Neutrophil (primary cell): ENCODE measurements around the gene IMMT.

Experiments
- H3K27ac ChIP-seq: fragments of 200-600 bp; sonication (generic); 2 replicates; pipeline ENCODE4 v1.5.1; 2016; ENCODE audit warnings: mild to moderate bottlenecking, moderate library complexity
- H3K27me3 ChIP-seq: fragments of 200-600 bp; sonication (generic); 2 replicates; pipeline ENCODE4 v1.6.0; 2016; ENCODE audit warnings: mild to moderate bottlenecking
- H3K36me3 ChIP-seq: fragments of 200-600 bp; sonication (generic); 2 replicates; pipeline ENCODE4 v1.5.1; 2017
- H3K4me1 ChIP-seq, 2 experiments: fragments of 200-600 bp in 1 of 2; sonication (generic) in 1 of 2; 1 replicate in 1 of 2; 2 replicates in 1 of 2; pipeline versions ENCODE4 v1.5.1 to v1.6.1; 2013 to 2016; ENCODE audit warnings: low read depth in 1 of 2, low read length in 1 of 2, mild to moderate bottlenecking in 1 of 2, moderate library complexity in 1 of 2; ENCODE audit not compliant: control insufficient read depth in 1 of 2, insufficient read depth in 1 of 2
- H3K4me3 ChIP-seq, 2 experiments: fragments of 200-600 bp in 1 of 2; sonication (generic) in 1 of 2; 1 replicate in 1 of 2; 2 replicates in 1 of 2; pipeline ENCODE4 v1.5.1; 2013 to 2016; ENCODE audit warnings: low read depth in 1 of 2, low read length in 1 of 2, mild to moderate bottlenecking in 1 of 2, moderate library complexity in 1 of 2
- H3K9me3 ChIP-seq: fragments of 200-600 bp; sonication (generic); 2 replicates; pipeline ENCODE4 v1.5.1; 2016
- CTCF ChIP-seq: fragments of 200-600 bp; sonication (generic); IDR thresholded peaks from 2 replicates; pipeline ENCODE4 v1.5.1; 2016; ENCODE audit warnings: antibody characterized with exemption

Gene IMMT

DNA sequence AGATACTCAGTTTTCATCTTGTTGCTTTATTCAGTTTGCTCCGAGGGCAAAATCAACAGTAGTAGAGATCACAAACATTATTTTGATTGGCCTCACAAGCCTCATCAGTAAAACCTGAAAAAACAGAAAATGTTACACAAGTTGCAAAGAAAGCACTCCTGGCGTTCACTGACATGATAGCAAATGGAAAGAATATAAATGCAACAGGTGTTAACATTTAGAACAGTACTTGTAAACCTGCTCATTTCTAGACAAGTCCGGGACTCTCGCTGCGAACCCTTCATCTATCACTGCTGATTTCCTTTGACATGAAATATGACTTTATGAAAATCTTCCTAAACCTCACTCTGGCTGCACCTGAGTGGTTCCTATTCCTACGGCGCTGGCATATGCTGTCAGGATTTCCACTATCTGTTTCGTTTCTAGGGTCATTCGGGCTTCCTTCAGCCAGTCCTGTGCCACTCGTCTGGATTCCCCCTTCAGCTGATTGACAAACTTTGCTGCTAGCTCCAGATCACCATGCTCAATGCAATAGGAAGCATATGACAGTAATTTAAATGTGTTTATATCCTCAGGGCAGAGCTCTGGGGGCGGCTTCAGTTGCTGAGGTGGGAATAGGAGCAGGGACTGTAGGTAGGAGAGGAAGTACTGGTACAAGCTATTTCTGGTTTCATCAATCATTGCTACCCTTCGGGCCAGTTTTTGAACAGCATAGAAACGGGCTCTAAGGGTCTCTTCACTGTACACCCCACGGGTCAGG lies 51.2 kb downstream of the IMMT start:
- H3K9me3 ChIP-seq, result no peaks in the 10 kb centered on the region
- no peaks in the 10 kb centered on the region for H3K27me3 ChIP-seq
- H3K27ac ChIP-seq, result no peak overlapping the region
- no peak for TF ChIP-seq CTCF
- peaks cover 89% of the 10 kb centered on the region for H3K36me3 ChIP-seq
- peaks cover 11% of the 10 kb centered on the region in 2 experiments for H3K4me1 ChIP-seq
- no peak overlapping the region for H3K4me3 ChIP-seq

- peaks cover 89% of the 10 kb centered on the region for H3K36me3 ChIP-seq
- no peaks in the 10 kb centered on the region for H3K9me3 ChIP-seq
- peaks cover 11% of the 10 kb centered on the region in 2 experiments for H3K4me1 ChIP-seq
- no peaks in the 10 kb centered on the region for H3K27me3 ChIP-seq
- no peak for TF ChIP-seq CTCF
- no peak overlapping the region for H3K4me3 ChIP-seq
- H3K27ac ChIP-seq, result peak overlapping the region; percentile 35
These were observed 52.0 kb downstream of the IMMT start for GRCh38 chr2:86143307-86143706.

- Histone ChIP-seq H3K27ac (peak overlapping the region; percentile 35), H3K36me3 (peaks cover 89% of the 10 kb centered on the region), H3K4me1 (peaks cover 11% of the 10 kb centered on the region in 2 experiments), H3K4me3 (no peak overlapping the region), H3K9me3 (no peaks in the 10 kb centered on the region), H3K27me3 (no peaks in the 10 kb centered on the region)
- no peak for TF ChIP-seq CTCF
These were observed 52.6 kb downstream of the IMMT start for GRCh38 chr2:86142436-86143257.

DNA sequence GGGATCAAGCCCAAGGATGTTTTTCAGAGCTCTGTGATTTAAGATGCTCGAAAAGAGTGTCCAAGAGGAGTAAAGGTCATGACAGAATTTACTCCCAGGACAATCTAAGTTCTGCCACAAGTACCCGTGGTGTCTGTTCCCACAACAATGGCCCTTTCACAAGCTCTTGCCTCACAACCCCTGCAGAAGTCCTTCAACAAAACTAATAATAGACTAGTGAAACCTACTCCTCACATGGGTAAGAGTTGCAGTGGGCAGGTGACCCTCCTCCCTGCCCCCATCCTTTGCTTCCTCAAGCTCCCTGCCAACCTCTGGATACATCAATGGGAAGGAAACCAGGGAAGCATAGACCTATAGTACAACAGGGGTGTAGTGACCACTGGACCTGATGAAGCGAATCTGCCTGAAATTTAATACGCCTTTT lies 54.3 kb downstream of the IMMT start:
- TF ChIP-seq CTCF, result no peak
- Histone ChIP-seq H3K4me3 (no peak overlapping the region), H3K27me3 (no peaks in the 10 kb centered on the region), H3K36me3 (peaks cover 89% of the 10 kb centered on the region), H3K27ac (no peak overlapping the region), H3K4me1 (peaks cover 11% of the 10 kb centered on the region in 2 experiments), H3K9me3 (no peaks in the 10 kb centered on the region)

GRCh38 chr2:86139981-86140380 lies 55.3 kb downstream of the IMMT start:
- peaks cover 89% of the 10 kb centered on the region for H3K36me3 ChIP-seq
- H3K9me3 ChIP-seq, result no peaks in the 10 kb centered on the region
- H3K4me1 ChIP-seq, result peaks cover 11% of the 10 kb centered on the region in 2 experiments
- no peak overlapping the region for H3K4me3 ChIP-seq
- TF ChIP-seq CTCF, result no peak
- no peak overlapping the region for H3K27ac ChIP-seq
- no peaks in the 10 kb centered on the region for H3K27me3 ChIP-seq
